Measurements from ENCODE around the gene HEXIM2.

The HEXIM2 gene

DNA sequence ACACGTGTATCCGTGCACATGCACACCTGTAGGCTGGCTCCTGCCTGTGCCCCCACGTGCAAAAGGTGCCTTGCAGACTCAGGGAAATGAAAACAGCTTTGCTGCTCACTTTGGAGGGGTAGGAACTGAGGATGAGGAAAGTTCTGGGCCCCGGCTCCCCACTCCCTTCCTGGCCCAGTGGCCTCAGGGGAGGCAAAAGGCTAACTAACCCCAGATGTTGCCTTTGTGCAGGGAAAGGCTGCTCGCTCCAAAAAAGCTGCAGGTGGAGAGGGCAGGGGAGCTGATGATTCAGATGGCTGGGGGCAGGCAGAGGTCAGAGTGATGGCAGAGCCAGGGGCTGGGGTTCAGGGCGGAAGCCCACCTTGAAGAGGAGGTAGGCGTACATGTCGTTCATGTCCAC lies 41.7 kb upstream of the HEXIM2 start:
- no CpG with 5 or more reads among the region's 8 CpGs for WGBS (ENCODE audit: extremely low coverage, insufficient coverage, low lambda C conversion rate)
- Histone ChIP-seq H3K4me1 (ENCODE audit: control insufficient read depth, low read depth, low read length) (no peaks in the 10 kb centered on the region), H3K9ac (ENCODE audit: low read length) (no peak overlapping the region)

DNA sequence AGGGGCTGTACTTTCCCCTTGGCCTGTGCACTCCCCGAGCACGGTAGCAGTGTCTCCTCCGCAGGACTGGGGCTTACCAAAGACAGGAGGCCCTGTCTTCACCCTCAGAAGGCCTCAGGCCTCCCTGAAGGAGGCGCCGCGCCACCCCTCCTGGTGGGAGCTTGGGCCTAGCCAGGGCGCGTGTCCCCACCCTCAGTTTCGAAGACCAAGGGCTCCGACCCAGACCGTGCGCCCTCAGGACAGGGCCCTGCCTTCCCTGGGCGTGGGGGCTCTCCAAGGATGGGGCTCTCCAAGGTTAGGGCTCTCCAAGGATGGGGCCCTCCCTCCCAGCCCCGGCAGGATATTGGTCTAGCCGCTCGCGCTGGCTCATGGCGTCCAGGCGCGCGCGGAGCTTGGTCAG lies 41.1 kb upstream of the HEXIM2 start:
- Histone ChIP-seq H4K5ac (ENCODE audit: low read length) (no peak overlapping the region), H2BK120ac (ENCODE audit: low read depth, low read length) (no peak overlapping the region), H3K4me2 (ENCODE audit: low read length) (no peak overlapping the region), H2BK15ac (replicated peaks; ENCODE audit: low read depth) (no peak overlapping the region), H3K36me3 (ENCODE audit: control insufficient read depth, insufficient read depth, low read length) (no peaks in the 10 kb centered on the region), H3K4me1 (ENCODE audit: control insufficient read depth, low read depth, low read length) (no peaks in the 10 kb centered on the region), H3K56ac (ENCODE audit: low read length) (no peak overlapping the region), H3K18ac (ENCODE audit: low read length) (no peak overlapping the region), H2BK5ac (ENCODE audit: low read length) (no peak overlapping the region), H3K79me2 (ENCODE audit: control insufficient read depth, insufficient read depth, low read length) (no peaks in the 10 kb centered on the region), H2AK5ac (ENCODE audit: low read length) (no peak overlapping the region), H3K4me3 (ENCODE audit: low read length) (no peak overlapping the region), H4K8ac (ENCODE audit: low read depth, low read length) (no peak overlapping the region), H3K27me3 (ENCODE audit: insufficient read depth, low read length, poor library complexity) (no peaks in the 10 kb centered on the region), H3K9ac (ENCODE audit: low read length) (no peak overlapping the region), H3K23ac (ENCODE audit: low read length) (no peak overlapping the region), H3K79me1 (ENCODE audit: low read length) (no peaks in the 10 kb centered on the region), H3K27ac (ENCODE audit: low read depth, low read length) (no peak overlapping the region), H3K4ac (ENCODE audit: low read depth, low read length) (no peak overlapping the region)
- WGBS (ENCODE audit: extremely low coverage, insufficient coverage, low lambda C conversion rate): no CpG with 5 or more reads among the region's 22 CpGs
- DNase-seq: no peak

More for the DNA sequence above, 41.7 kb upstream of the HEXIM2 start:
- Histone ChIP-seq H3K27ac (ENCODE audit: low read depth, low read length) (no peak overlapping the region), H3K36me3 (ENCODE audit: control insufficient read depth, insufficient read depth, low read length) (no peaks in the 10 kb centered on the region), H3K23ac (ENCODE audit: low read length) (no peak overlapping the region), H4K5ac (ENCODE audit: low read length) (no peak overlapping the region), H3K27me3 (ENCODE audit: insufficient read depth, low read length, poor library complexity) (no peaks in the 10 kb centered on the region), H4K8ac (ENCODE audit: low read depth, low read length) (no peak overlapping the region), H2BK15ac (replicated peaks; ENCODE audit: low read depth) (no peak overlapping the region), H3K18ac (ENCODE audit: low read length) (no peak overlapping the region), H3K4ac (ENCODE audit: low read depth, low read length) (no peak overlapping the region), H3K79me1 (ENCODE audit: low read length) (no peaks in the 10 kb centered on the region), H2AK5ac (ENCODE audit: low read length) (no peak overlapping the region), H3K56ac (ENCODE audit: low read length) (no peak overlapping the region), H2BK120ac (ENCODE audit: low read depth, low read length) (no peak overlapping the region), H2BK5ac (ENCODE audit: low read length) (no peak overlapping the region), H3K4me3 (ENCODE audit: low read length) (no peak overlapping the region), H3K4me2 (ENCODE audit: low read length) (no peak overlapping the region), H3K79me2 (ENCODE audit: control insufficient read depth, insufficient read depth, low read length) (no peaks in the 10 kb centered on the region)
- no peak for DNase-seq

DNA sequence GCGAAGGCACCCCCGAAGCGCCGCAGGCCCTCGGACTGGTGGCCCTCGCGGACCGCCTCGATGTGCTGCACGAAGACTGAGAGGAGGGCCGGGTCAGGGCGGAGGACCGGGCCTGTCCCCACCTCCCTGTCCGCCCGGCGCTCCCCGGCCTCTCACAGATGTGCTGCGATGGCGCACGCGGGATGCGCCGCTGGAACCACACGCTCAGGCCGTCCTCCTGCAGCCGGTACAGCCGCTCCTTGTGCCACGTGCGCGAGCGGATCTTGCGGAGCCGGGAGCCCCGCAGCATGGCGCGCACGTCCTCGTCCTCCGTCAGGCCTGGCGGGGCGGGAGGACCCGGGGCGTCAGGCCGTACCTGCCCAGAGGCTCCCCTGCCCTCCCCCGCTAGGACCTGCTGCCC lies 40.6 kb upstream of the HEXIM2 start:
- H3K4me3 ChIP-seq (ENCODE audit: low read length): no peak overlapping the region
- H2BK5ac ChIP-seq (ENCODE audit: low read length): no peak overlapping the region
- no peak overlapping the region for H2AK5ac ChIP-seq (ENCODE audit: low read length)
- H3K27ac ChIP-seq (ENCODE audit: low read depth, low read length): no peak overlapping the region
- H3K56ac ChIP-seq (ENCODE audit: low read length): no peak overlapping the region
- no peaks in the 10 kb centered on the region for H3K79me2 ChIP-seq (ENCODE audit: control insufficient read depth, insufficient read depth, low read length)
- no peak overlapping the region for H3K9ac ChIP-seq (ENCODE audit: low read length)
- no peak overlapping the region for H4K8ac ChIP-seq (ENCODE audit: low read depth, low read length)
- H3K4me2 ChIP-seq (ENCODE audit: low read length): no peak overlapping the region
- DNase-seq: no peak
- H3K36me3 ChIP-seq (ENCODE audit: control insufficient read depth, insufficient read depth, low read length): no peaks in the 10 kb centered on the region
- H3K4me1 ChIP-seq (ENCODE audit: control insufficient read depth, low read depth, low read length): no peaks in the 10 kb centered on the region
- no peak overlapping the region for H3K18ac ChIP-seq (ENCODE audit: low read length)
- no peaks in the 10 kb centered on the region for H3K27me3 ChIP-seq (ENCODE audit: insufficient read depth, low read length, poor library complexity)
- no CpG with 5 or more reads among the region's 45 CpGs for WGBS (ENCODE audit: extremely low coverage, insufficient coverage, low lambda C conversion rate)
- H4K5ac ChIP-seq (ENCODE audit: low read length): no peak overlapping the region
- no peak overlapping the region for H2BK120ac ChIP-seq (ENCODE audit: low read depth, low read length)
- H2BK15ac ChIP-seq (replicated peaks; ENCODE audit: low read depth): no peak overlapping the region
- H3K23ac ChIP-seq (ENCODE audit: low read length): no peak overlapping the region
- no peaks in the 10 kb centered on the region for H3K79me1 ChIP-seq (ENCODE audit: low read length)
- H3K4ac ChIP-seq (ENCODE audit: low read depth, low read length): no peak overlapping the region

DNA sequence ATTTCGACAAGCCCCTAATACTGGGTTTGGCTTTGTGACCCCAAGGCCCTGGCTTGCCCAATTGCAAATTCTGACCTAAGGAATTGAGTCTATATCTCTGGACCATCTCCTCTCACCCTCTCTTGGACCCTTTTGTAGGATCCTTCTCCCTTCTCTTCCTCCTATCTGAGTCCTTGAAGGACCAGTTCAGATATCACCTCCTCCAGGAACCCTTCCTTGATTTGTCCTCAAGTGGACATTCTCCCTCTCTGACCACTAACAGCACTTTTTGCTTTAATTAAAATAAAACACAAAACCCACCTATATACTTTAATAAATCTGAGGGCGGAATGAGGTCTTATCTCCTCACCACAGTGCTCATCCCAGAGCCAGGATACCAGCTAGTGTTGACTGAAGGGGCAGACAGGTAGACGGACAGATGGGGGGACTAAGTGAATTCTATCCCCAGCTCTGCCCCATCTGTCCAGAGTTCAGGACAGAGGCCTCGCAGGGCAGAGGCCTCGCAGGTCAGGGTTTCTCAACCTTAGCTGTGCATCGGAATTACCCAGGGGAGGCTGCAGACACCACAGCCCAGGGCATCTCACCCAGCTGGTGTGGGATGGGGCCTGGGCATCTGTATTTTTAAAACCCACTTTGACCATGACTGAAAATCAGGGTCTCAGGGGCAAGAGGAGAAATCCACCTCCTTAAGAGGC lies 38.5 kb upstream of the HEXIM2 start:
- no peak overlapping the region for H2BK15ac ChIP-seq (replicated peaks; ENCODE audit: low read depth)
- peaks cover 2% of the 10 kb centered on the region for H3K4me1 ChIP-seq (ENCODE audit: control insufficient read depth, low read depth, low read length)
- H3K27me3 ChIP-seq (ENCODE audit: insufficient read depth, low read length, poor library complexity): no peaks in the 10 kb centered on the region
- H3K18ac ChIP-seq (ENCODE audit: low read length): no peak overlapping the region
- H3K4me3 ChIP-seq (ENCODE audit: low read length): no peak overlapping the region
- no peaks in the 10 kb centered on the region for H3K79me2 ChIP-seq (ENCODE audit: control insufficient read depth, insufficient read depth, low read length)
- H3K56ac ChIP-seq (ENCODE audit: low read length): no peak overlapping the region
- no peak overlapping the region for H3K4ac ChIP-seq (ENCODE audit: low read depth, low read length)
- no peaks in the 10 kb centered on the region for H3K36me3 ChIP-seq (ENCODE audit: control insufficient read depth, insufficient read depth, low read length)
- H3K9ac ChIP-seq (ENCODE audit: low read length): no peak overlapping the region
- H2AK5ac ChIP-seq (ENCODE audit: low read length): no peak overlapping the region
- H2BK5ac ChIP-seq (ENCODE audit: low read length): no peak overlapping the region
- no peak overlapping the region for H2BK120ac ChIP-seq (ENCODE audit: low read depth, low read length)
- H3K79me1 ChIP-seq (ENCODE audit: low read length): no peaks in the 10 kb centered on the region
- no peak overlapping the region for H4K8ac ChIP-seq (ENCODE audit: low read depth, low read length)
- no peak overlapping the region for H4K5ac ChIP-seq (ENCODE audit: low read length)
- no peak overlapping the region for H3K4me2 ChIP-seq (ENCODE audit: low read length)
- H3K27ac ChIP-seq (ENCODE audit: low read depth, low read length): no peak overlapping the region
- WGBS (ENCODE audit: extremely low coverage, insufficient coverage, low lambda C conversion rate): no CpG with 5 or more reads among the region's 6 CpGs
- H3K23ac ChIP-seq (ENCODE audit: low read length): no peak overlapping the region
- no peak for DNase-seq

DNA sequence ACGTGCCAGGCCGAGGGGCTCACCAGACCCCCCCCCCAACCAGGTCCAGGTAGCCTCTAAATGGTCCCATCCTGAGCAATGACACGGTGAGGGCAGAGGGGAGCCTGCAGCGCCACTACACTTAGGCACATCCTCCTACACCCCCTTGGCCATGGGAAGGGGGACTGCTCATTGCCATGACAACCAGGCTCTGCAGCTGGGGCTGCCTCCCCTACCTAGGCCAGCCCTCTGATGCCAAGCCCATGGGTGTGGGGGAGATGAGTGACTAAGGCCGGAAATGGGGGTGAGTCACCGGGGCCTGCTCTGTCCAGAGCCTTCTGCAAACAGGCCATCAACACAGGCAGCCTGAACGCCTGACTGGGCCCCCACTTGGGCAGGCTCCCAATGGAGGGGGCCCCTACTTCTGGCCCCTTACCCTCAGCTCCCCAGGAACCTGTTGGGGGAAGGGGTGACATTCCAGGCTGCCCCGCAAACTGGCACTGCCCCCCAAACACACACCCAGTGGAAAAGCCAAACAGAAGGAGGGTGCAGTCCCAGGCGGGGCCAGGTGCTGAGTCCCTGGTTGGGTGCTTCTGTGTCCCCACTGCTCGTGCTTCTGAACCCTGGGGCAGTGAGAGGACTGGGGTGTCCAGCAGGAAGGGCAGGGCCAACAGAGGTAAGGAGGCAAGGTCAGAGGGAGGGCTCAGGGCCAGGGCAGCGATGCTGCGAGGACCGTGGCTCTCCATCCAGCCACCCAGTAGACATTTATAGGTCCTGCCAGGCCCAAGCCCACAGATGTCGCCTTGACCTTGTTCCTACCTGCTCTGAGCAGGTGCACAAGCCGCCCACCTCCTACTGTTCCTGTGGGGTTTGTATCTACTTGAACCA lies 37.5 kb upstream of the HEXIM2 start:
- Histone ChIP-seq H3K79me1 (ENCODE audit: low read length) (no peaks in the 10 kb centered on the region), H3K27ac (ENCODE audit: low read depth, low read length) (no peak overlapping the region), H3K23ac (ENCODE audit: low read length) (no peak overlapping the region), H3K79me2 (ENCODE audit: control insufficient read depth, insufficient read depth, low read length) (no peaks in the 10 kb centered on the region), H2BK15ac (replicated peaks; ENCODE audit: low read depth) (no peak overlapping the region), H4K5ac (ENCODE audit: low read length) (no peak overlapping the region), H3K36me3 (ENCODE audit: control insufficient read depth, insufficient read depth, low read length) (no peaks in the 10 kb centered on the region), H3K4me1 (ENCODE audit: control insufficient read depth, low read depth, low read length) (peaks cover 3% of the 10 kb centered on the region), H3K18ac (ENCODE audit: low read length) (no peak overlapping the region), H3K56ac (ENCODE audit: low read length) (no peak overlapping the region), H2BK120ac (ENCODE audit: low read depth, low read length) (no peak overlapping the region), H3K4ac (ENCODE audit: low read depth, low read length) (no peak overlapping the region), H2AK5ac (ENCODE audit: low read length) (no peak overlapping the region), H3K27me3 (ENCODE audit: insufficient read depth, low read length, poor library complexity) (no peaks in the 10 kb centered on the region), H3K4me3 (ENCODE audit: low read length) (no peak overlapping the region), H3K9ac (ENCODE audit: low read length) (no peak overlapping the region), H3K4me2 (ENCODE audit: low read length) (no peak overlapping the region), H2BK5ac (ENCODE audit: low read length) (no peak overlapping the region), H4K8ac (ENCODE audit: low read depth, low read length) (no peak overlapping the region)
- WGBS (ENCODE audit: extremely low coverage, insufficient coverage, low lambda C conversion rate): no CpG with 5 or more reads among the region's 15 CpGs
- DNase-seq: peak; percentile 81

All from mesendoderm (in vitro differentiated cells).